ENCODE measurements around the gene ARID1A. TPM values are rescaled to one million over a fixed set of nuclear protein-coding genes. Genes with fewer than 3 reads are reported as not detected.
A peak's percentile ranks its signal among the peaks of the same experiment; 100 is the strongest.

ARID1A gene
- total RNA-seq, 2 donors from 2014 or later: 71.4 to 92.8 TPM

- Histone ChIP-seq H3K9me3 (no peaks in the 10 kb centered on the region), H3K27ac (peak overlapping the region; percentile 91 to 99), H3K4me3 (peak overlapping the region; percentile 39 to 57), H3K36me3 (no peaks in the 10 kb centered on the region), H3K27me3 (replicated peaks; ENCODE audit: insufficient read depth) (no peaks in the 10 kb centered on the region), H3K4me1 (replicated peaks) (peaks cover 5% of the 10 kb centered on the region)
- DNase-seq (ENCODE audit: low spot score): peak; percentile 90
- intact Hi-C loops (cut with DNase I): loop anchor here (5.0 to 10.0 kb wide), 2 partner anchors 40 to 172 kb away; partner anchors contain the start of gene SFN
- TF ChIP-seq POLR2A (IDR thresholded peaks at IDR 0.05) (peak; percentile 56), CTCF (IDR thresholded peaks at IDR 0.05) (peak in 3 of 4 experiments; percentile 4 to 16 (median 9)), POLR2AphosphoS5 (IDR thresholded peaks at IDR 0.05) (peak; percentile 74)
- WGBS: under 1% methylated on average over 30 of the region's 30 CpGs
Observed at GRCh38 chr1:26692211-26692792, 3.5 kb upstream of the ARID1A start.

- Histone ChIP-seq H3K9me3 (no peaks in the 10 kb centered on the region), H3K27me3 (replicated peaks; ENCODE audit: insufficient read depth) (no peaks in the 10 kb centered on the region), H3K27ac (peak overlapping the region; percentile 91 to 99), H3K4me1 (replicated peaks) (peaks cover 5% of the 10 kb centered on the region), H3K36me3 (no peaks in the 10 kb centered on the region), H3K4me3 (peak overlapping the region; percentile 39 to 57)
- intact Hi-C loops (cut with DNase I): loop anchor here (5.0 to 10.0 kb wide), 2 partner anchors 39 to 172 kb away; partner anchors contain the start of gene SFN
- TF ChIP-seq POLR2AphosphoS5 (IDR thresholded peaks at IDR 0.05) (peak; percentile 87), CTCF (IDR thresholded peaks at IDR 0.05) (no peak), POLR2A (IDR thresholded peaks at IDR 0.05) (no peak)
- WGBS: 0% methylated on average over 34 of the region's 34 CpGs
- peak; percentile 96 for DNase-seq (ENCODE audit: low spot score)
Observed at GRCh38 chr1:26692793-26693490, 2.9 kb upstream of the ARID1A start.

- H3K27ac ChIP-seq: peak overlapping the region; percentile 91 to 99
- DNase-seq (ENCODE audit: low spot score): no peak
- peak overlapping the region; percentile 39 to 57 for H3K4me3 ChIP-seq
- H3K27me3 ChIP-seq (replicated peaks; ENCODE audit: insufficient read depth): no peaks in the 10 kb centered on the region
- 18% methylated on average over 7 of the region's 7 CpGs for WGBS
- no peaks in the 10 kb centered on the region for H3K9me3 ChIP-seq
- intact Hi-C loops (cut with DNase I): loop anchor here (2.0 to 10.0 kb wide), 3 partner anchors 38 to 171 kb away; partner anchors contain the start of gene SFN
- H3K4me1 ChIP-seq (replicated peaks): peaks cover 9% of the 10 kb centered on the region
- TF ChIP-seq POLR2A (IDR thresholded peaks at IDR 0.05): no peak
- no peak for TF ChIP-seq POLR2AphosphoS5 (IDR thresholded peaks at IDR 0.05)
- TF ChIP-seq CTCF (IDR thresholded peaks at IDR 0.05): no peak
- H3K36me3 ChIP-seq: no peaks in the 10 kb centered on the region
Observed at GRCh38 chr1:26693599-26694572, 1.9 kb upstream of the ARID1A start.

GRCh38 chr1:26694638-26695355 lies 1.0 kb upstream of the ARID1A start:
- no peak for DNase-seq (ENCODE audit: low spot score)
- intact Hi-C loops (cut with DNase I): loop anchor here (2.0 to 10.0 kb wide), 3 partner anchors 38 to 170 kb away; partner anchors contain the start of gene SFN
- peaks cover 19% of the 10 kb centered on the region for H3K4me1 ChIP-seq (replicated peaks)
- TF ChIP-seq POLR2A (IDR thresholded peaks at IDR 0.05) (no peak), POLR2AphosphoS5 (IDR thresholded peaks at IDR 0.05) (no peak), CTCF (IDR thresholded peaks at IDR 0.05) (no peak)
- H3K27ac ChIP-seq: peak overlapping the region; percentile 91 to 99
- peak overlapping the region; percentile 89 to 95 for H3K4me3 ChIP-seq
- WGBS: 6% methylated on average over 14 of the region's 14 CpGs
- no peaks in the 10 kb centered on the region for H3K27me3 ChIP-seq (replicated peaks; ENCODE audit: insufficient read depth)
- H3K36me3 ChIP-seq: no peaks in the 10 kb centered on the region
- no peaks in the 10 kb centered on the region for H3K9me3 ChIP-seq

All from prostate gland (tissue), 2 donors.